RWPE1 (cell line): ENCODE data around the gene STXBP6.
"Not testable (repeated sequence)": the region's sequence is repeated elsewhere in the genome, so short reads cannot be mapped to it uniquely, and the experiment has no call there.

ENCODE experiments used
- CTCF ChIA-PET: fragments of 350-600 bp; sonication (Branson Sonifier 250); formaldehyde crosslinking; extraction: SDS; loops from one replicate; lab custom pipeline; 2021; lab: Yijun Ruan, JAX
- POLR2A ChIA-PET: fragments of 400-600 bp; formaldehyde crosslinking; extraction: SDS; loops from one replicate; lab custom pipeline; 2020; ENCODE audit warnings: antibody characterized with exemption; ENCODE audit not compliant: low non-redundant PET; lab: Yijun Ruan, JAX
- DNase-seq: peaks from one replicate; pipeline ENCODE4 v3.0.0; 2012; ENCODE audit warnings: low spot score
- H3K27ac ChIP-seq: fragments of 450-650 bp; 2 replicates; pipeline ENCODE4 v1.5.1; 2017
- TF ChIP-seq, protein P1 (sequence below): fragments of 450-650 bp; conservative IDR thresholded peaks from 2 replicates; pipeline ENCODE4 v1.5.1; 2017; ENCODE audit warnings: low read depth, mild to moderate bottlenecking

The STXBP6 gene

DNA sequence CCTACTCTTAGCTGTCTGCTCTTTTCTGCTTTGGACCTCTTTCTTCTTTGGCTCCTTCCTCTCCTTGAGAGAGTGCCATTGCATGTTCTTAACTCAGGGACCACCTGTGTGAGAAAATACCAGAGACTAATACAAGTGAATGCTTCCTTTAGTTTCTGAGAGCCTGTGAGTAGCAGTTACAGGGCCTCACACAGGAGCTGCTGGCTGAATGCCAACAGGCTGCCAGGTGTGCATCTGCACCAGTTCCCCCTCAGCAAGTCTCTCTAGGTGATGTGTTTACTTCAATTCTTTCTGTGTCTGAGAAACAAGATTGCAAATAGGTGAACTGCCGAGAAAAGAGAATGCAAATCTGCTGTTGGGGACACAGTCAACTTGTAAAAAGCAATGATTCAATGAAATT is 108.2 kb downstream of the STXBP6 start:
- CTCF ChIA-PET: interaction anchor here (0.5 to 0.6 kb wide), 2 partner anchors 205 to 1632 kb away, joined by 3 read pairs; no protein-coding TSS in a partner anchor
- POLR2A ChIA-PET: no interaction called here
- no peak for DNase-seq
- TF ChIP-seq, protein P1, sequence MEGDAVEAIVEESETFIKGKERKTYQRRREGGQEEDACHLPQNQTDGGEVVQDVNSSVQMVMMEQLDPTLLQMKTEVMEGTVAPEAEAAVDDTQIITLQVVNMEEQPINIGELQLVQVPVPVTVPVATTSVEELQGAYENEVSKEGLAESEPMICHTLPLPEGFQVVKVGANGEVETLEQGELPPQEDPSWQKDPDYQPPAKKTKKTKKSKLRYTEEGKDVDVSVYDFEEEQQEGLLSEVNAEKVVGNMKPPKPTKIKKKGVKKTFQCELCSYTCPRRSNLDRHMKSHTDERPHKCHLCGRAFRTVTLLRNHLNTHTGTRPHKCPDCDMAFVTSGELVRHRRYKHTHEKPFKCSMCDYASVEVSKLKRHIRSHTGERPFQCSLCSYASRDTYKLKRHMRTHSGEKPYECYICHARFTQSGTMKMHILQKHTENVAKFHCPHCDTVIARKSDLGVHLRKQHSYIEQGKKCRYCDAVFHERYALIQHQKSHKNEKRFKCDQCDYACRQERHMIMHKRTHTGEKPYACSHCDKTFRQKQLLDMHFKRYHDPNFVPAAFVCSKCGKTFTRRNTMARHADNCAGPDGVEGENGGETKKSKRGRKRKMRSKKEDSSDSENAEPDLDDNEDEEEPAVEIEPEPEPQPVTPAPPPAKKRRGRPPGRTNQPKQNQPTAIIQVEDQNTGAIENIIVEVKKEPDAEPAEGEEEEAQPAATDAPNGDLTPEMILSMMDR: no peak
- H3K27ac ChIP-seq: no peak overlapping the region

DNA sequence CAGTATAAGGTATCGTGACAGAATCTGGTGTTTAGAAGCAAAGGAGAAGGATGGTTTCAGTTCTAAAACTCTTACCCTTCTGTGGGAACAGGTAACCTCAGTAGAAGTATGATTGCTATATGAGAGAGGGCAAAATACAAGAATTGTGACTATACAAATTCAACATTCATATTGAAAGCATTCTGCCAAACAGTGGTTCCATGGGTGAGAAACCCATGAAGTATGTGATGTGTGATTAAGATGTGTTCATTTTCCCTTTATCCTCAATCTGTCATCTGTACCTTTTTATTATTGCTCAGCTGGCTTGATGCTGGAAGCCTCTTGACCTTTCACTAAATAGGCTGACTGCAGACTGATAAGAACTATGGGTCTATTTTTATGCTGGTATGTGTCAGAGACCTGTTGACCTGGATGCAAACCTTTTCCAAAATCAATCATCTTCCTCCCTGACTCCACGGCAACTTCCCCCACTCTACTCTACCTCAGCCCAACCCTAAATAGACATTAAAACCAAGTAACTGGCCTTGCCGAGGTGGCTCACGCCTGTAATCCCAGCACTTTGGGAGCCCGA is 109.6 kb downstream of the STXBP6 start:
- TF ChIP-seq, protein P1: no peak
- ChIA-PET CTCF (interaction anchor here (0.6 kb wide), 1 partner anchor 183 kb away, joined by 4 read pairs; no protein-coding TSS in a partner anchor), POLR2A (no interaction called here)
- DNase-seq: no peak
- H3K27ac ChIP-seq: no peak overlapping the region

DNA sequence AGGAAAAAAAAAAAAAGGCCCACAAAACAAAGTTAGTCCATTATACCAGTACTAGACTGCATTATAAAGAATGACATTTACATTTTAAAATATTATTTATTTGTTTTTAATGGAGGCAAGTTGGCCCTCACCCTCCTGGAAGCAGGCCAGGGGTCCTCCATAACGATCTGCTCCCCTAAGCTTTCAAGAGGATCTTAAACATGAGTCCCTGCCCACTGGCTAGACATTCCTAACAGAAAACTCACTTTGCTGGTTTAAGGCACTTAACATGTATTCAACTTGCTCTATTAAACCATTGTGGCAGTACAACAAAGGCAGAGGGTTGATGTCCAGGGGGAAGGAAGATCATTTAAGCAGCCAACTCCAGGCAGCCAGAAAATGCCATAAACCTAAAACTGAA is 111.4 kb downstream of the STXBP6 start:
- POLR2A ChIA-PET: no interaction called here
- TF ChIP-seq, protein P1: no peak
- no peak for DNase-seq
- CTCF ChIA-PET: no interaction called here
- H3K27ac ChIP-seq: no peak overlapping the region

DNA sequence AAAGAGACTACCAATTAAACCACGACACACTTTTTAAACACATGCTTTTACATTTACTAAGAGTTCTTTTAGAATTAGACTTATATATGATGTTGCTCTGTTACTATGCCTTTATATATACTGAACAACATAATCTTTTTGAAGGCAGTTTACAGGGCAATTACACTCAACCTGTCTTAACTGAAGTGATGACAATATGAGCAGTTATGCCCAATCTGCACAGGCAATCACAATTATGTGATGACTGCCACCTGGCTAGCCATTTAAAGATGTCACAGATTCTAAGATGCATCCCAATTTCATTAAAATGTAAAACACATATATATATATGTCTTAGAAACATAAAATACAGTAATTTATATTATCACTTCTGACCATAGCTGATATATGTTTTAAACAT is 112.6 kb downstream of the STXBP6 start:
- POLR2A ChIA-PET: no interaction called here
- no peak overlapping the region for H3K27ac ChIP-seq
- CTCF ChIA-PET: no interaction called here
- TF ChIP-seq, protein P1: no peak
- no peak for DNase-seq

DNA sequence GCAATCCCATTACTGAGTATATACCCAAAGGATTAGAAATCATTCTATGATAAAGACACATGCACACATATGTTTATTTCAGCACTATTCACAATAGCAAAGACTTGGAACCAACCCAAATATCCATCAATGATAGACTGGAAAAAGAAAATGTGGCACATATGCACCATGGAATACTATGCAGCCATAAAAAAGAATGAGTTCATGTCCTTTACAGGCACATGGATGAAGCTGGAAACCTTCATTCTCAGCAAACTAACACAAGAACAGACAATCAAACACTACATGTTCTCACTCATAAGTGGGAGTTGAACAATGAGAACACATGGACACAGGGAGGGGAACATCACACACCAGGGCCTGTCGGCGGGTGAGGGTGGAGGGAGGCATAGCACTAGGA is 113.2 kb downstream of the STXBP6 start:
- H3K27ac ChIP-seq, DNase-seq, POLR2A ChIA-PET, CTCF ChIA-PET: not testable (repeated sequence)

DNA sequence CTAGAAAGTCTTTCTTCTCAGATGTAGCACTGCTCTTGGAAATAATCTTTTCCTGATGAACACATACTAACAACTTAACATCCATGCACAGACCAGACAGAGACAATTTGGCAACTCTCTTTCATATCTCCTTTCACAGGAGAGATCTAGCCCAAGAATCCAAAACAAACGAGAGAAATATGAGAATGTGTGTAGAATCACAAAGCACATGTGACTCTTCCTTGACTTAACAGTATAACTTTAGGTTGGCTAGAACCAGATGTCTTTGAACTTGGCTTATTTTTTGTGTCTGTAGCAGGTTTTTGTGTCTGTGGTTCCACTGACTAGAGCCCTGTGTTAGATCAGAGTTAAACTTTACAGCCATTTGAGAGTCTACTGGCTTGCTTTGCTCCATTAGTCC is 114.2 kb downstream of the STXBP6 start:
- ChIA-PET POLR2A (no interaction called here), CTCF (no interaction called here)
- no peak for DNase-seq
- no peak overlapping the region for H3K27ac ChIP-seq
- TF ChIP-seq, protein P1: no peak

DNA sequence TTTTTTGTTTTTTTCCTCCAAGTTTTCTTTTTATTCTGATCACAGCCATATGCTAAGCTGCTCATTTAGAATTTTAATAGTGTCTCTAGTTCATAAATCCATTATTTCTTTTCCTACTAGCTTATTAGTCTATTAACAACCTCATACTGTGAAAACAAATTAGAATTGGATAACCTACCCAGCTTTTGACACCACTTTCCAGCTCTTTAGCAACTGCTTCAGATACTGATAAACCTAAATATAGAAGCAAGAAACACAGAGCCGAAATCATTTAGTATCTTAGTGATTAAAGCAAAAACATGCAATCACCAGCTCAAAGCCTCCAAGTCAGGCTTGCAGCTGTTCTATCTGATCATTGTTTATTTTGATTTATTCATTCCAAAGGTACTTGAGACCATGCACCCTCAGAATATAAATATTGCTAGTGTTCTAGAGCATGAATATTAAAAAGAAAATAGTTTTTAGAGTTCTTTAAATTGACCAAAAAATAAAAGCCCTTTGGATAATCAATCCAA is 121.5 kb downstream of the STXBP6 start:
- no peak for DNase-seq
- POLR2A ChIA-PET: no interaction called here

More for the DNA sequence above, 121.5 kb downstream of the STXBP6 start:
- TF ChIP-seq, protein P1: no peak
- CTCF ChIA-PET: interaction anchor here (0.5 to 0.7 kb wide), 3 partner anchors 67 to 382 kb away, joined by 3 to 7 read pairs (median 4); no protein-coding TSS in a partner anchor
- no peak overlapping the region for H3K27ac ChIP-seq
